Caki2 (cell line): ENCODE measurements around the gene EPHB2. TPM values are rescaled to one million over a fixed set of nuclear protein-coding genes. Genes with fewer than 3 reads are reported as not detected.
"Not testable (repeated sequence)": the region's sequence is repeated elsewhere in the genome, so short reads cannot be mapped to it uniquely, and the experiment has no call there.

ENCODE experiments used
- DNase-seq: peaks from one replicate; pipeline ENCODE4 v3.0.0-alpha.2; 2015; ENCODE audit warnings: low read depth
- in situ Hi-C: cut with HindIII; loops from 2 replicates; pipeline ENCODE4 v1.10.0; 2016; ENCODE audit warnings: low sequenced_read_pairs, low pct_unique_long_range_greater_than_20kb, mixed read lengths
- total RNA-seq: library from RNA; depleted of rRNA; stranded (reverse); fragments of >200 nt; shearing (Covaris generic); gene quantifications from 2 replicates; pipeline ENCODE4 v1.2.3, GENCODE V29; 2014; ENCODE audit warnings: low replicate concordance

EPHB2 gene
- total RNA-seq, 1 experiment from 2014 or later, result 14.5 TPM

DNA sequence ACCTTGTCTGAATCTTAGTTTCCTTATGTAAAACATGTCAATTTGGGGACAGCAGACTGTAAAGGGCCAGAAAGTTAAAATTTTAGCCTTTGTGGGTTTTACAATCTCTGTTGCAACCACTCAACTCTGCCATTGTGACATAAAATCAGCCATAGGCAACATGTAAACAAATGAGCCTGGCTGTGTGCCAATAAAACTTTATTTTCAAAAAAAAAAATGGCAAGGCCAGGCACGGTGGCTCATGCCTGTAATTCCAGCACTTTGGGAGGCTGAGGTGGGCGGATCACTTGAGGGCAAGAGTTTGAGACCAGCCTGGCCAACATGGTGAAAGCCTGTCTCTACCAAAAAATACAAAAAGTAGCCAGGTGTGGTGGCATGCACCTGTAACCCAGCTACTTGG is 123.8 kb downstream of the EPHB2 start:
- DNase-seq, in situ Hi-C loops: not testable (repeated sequence)

DNA sequence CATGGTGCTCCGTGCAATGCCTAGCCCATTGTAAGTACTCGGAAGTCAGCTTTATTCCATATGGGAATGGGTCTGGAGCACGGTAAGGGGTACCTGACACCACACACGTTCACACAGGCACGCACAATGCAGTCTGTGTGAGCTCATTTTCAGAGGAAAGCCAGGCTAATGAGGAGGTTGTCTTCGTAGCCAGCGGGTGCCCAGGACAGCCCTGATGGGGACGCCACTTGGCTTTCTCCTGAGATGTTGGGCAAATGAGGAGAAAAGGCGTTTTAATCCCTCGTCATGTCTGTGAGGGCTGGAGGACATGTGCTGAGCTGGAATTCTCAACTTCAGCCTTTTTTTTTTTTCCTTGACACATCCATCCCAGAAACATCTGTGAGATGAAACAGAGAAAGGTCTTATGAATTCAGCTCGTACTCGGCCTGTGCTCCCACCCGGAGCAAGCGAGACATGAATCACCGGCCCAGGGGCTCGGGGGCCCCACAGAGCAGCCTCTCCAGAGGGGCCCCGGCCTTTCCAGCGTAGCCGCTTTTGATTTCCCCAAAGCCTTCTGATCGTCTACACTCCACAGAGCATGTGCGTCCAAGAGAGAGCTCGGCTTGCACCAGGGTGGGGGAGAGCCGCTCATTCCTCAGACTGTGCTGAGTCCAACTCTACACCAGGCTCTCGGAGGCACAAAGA is 125.1 kb downstream of the EPHB2 start:
- in situ Hi-C loops, result no loop called here
- no peak for DNase-seq

DNA sequence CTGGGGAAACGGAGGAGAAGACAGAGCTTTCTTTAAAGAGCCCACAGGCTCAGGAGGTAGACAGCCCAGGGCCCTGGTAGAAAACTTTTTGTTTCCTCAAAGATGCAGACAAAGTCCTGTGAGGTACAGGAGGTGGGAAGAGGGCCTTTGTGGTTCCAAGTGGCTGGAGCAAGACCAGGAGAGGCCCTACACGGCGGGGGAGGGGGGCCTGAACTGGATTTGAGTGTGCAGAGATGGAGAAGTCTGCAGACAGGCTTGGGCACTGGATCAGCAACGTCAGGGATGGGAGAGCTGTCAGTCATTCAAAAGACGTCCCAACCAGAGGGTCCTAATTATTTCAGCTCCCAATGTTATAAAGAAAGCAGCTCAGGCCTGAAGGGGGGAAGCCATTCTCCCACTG is 126.2 kb downstream of the EPHB2 start:
- in situ Hi-C loops, result no loop called here
- no peak for DNase-seq

GRCh38 chr1:22837332-22837731 is 126.7 kb downstream of the EPHB2 start:
- DNase-seq, result no peak
- in situ Hi-C loops, result no loop called here

DNA sequence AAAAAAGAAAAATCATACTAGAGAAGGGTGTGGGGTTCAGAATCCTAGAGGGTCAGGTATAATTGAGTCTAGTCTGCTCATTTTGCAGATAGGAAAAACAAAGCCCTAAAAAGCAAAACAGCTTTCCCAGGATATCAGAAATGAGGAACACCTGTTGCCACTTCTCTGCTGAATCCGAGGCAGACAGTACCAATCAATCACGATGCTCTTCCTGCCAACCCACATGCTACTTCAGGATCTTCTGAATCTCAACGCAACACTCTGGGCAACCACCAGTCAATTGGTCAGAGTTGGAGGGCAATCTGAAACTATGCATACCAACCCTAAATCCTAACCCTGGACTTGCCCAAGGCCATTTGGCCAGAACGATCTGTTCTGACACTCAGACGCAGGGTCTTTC is 128.3 kb downstream of the EPHB2 start:
- no peak for DNase-seq
- in situ Hi-C loops, result no loop called here

GRCh38 chr1:22839806-22840205 is 129.2 kb downstream of the EPHB2 start:
- DNase-seq, result no peak
- in situ Hi-C loops, result no loop called here

DNA sequence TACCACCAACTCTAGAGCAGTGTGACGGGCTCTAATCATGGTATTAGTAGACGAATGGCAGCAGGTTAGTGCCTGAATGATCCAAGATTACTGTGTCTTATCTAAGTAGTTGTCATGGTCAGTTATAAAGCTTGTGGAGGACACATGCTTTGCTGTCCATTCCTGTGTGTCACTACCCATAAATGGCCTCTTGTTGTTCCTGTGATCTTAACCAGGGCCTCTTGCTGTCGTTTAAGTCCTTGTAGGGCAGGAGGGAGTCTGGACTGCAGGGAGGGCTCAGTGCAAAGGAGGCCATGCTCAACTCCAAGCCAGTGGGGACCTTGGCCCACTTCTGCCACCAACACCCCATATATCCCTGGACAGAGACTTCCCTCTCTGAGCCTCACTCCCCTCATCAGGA is 130.5 kb downstream of the EPHB2 start:
- in situ Hi-C loops, result no loop called here
- DNase-seq, result no peak

DNA sequence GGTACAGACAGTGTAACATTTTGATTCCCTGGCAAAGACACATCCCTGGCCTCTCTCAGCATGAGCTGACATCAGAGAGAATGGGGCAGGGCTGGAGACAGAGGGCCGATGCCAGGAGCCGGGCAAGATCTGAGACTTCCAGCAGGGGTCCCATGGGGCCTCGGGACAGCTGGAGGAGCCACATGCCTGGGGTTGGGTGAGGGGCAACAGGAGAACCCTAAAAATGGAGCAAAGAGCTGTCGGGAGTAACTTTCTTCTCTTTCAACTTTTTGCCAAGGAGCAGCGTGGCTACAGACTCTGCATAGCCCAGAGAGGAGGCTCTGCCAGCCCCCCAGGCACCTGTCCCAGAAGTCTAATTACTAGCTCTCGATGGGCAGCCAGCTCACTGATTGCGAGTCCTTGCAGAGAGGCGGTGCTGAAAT is 131.2 kb downstream of the EPHB2 start:
- in situ Hi-C loops, result no loop called here
- no peak for DNase-seq

- DNase-seq, in situ Hi-C loops: not testable (repeated sequence)
Observed at GRCh38 chr1:22843441-22844183, 133.0 kb downstream of the EPHB2 start.

DNA sequence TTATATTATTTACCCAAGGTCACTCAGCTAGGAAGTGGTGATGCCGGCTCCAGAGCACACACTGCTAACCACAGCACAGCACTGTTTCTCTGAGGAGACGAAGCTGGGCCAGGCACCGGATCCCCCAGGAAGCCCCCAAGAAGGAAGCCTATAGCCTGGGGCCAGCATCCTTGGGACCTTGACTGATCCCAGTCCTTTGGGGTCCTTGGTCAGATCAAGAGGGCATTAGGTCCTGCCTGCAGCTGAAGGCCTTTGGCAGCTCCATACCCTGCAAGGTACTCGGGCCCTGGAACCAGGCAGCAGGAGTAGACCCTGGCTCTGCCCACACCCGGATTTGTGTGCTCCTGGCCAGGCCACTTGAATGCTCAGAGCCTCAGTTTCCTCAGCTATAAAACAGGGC is 134.0 kb downstream of the EPHB2 start:
- in situ Hi-C loops, result no loop called here
- no peak for DNase-seq

DNA sequence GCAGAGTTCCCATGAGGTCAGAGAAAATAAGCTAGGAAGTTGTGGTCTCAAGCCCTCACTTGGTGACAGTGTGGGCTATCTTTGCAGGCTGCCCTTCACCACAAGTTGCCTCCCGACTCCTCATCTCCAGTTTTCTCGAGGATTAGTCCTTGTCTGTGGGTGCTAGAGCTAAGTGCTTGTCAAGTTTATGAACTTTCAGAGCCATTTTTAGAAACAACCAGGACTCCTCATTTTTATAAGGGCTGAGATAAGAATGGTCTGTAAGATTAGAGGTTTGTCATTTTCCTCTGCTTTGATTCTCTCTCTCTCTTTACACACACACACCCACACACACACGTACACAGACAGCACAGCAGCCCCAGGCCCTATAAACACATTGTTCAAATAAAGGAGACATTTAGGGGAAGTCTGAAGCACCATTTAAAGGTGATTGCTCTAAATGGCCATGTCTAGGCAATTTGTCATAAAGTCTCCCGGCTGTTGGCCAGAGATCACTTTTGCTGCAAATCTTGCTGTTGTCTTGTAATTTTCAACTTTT is 134.8 kb downstream of the EPHB2 start:
- in situ Hi-C loops, result no loop called here
- no peak for DNase-seq

- in situ Hi-C loops, result no loop called here
- DNase-seq, result no peak
Observed at GRCh38 chr1:22846458-22846857, 135.8 kb downstream of the EPHB2 start.

GRCh38 chr1:22847249-22847648 is 136.6 kb downstream of the EPHB2 start:
- in situ Hi-C loops, result no loop called here
- no peak for DNase-seq

- in situ Hi-C loops, result no loop called here
- DNase-seq, result no peak
Observed at GRCh38 chr1:22847709-22848108, 137.1 kb downstream of the EPHB2 start.

DNA sequence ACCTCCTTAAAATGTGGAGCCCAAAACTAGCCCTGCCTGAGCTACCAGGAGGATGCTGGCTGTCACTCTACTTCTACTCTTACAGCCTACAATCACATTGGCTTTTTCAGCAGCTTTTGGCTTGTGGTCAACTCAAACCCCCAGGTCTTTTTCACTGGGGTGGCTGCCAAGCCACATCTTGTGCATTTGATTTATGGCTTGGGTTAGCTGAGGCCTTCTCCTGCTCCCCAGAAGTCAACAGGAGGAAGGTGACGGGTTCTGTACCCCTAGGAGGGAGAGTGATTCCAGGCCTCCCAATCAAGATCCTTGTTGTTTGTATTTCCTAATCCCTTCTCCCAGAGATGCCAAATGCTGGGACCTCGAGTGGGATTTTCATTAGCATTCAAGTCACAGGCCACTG is 137.8 kb downstream of the EPHB2 start:
- in situ Hi-C loops, result no loop called here
- DNase-seq, result no peak

- no peak for DNase-seq
- in situ Hi-C loops, result no loop called here
Observed at GRCh38 chr1:22849770-22850169, 139.1 kb downstream of the EPHB2 start.

GRCh38 chr1:22850281-22850680 is 139.6 kb downstream of the EPHB2 start:
- DNase-seq, result no peak
- in situ Hi-C loops, result no loop called here

DNA sequence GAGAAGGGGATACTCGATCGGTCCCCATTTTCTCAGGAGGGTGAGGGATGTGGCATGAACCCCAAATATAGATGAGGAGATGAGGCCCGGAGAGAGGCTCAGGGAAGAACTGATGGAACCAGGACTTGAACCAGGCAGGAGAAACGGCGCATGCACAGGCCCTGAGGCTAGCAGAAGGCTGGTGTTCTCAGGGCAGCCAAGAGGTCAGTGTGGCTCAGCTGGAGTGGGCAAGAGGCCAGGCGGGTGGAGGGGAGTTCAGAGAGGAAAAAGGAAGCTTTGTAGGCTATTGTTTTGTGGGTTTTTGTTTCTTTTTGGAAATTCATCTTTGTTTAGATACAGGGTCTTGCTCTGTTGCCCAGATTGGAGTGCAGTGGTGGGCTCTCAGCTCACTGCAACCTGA is 140.0 kb downstream of the EPHB2 start:
- in situ Hi-C loops, result no loop called here
- DNase-seq, result no peak

DNA sequence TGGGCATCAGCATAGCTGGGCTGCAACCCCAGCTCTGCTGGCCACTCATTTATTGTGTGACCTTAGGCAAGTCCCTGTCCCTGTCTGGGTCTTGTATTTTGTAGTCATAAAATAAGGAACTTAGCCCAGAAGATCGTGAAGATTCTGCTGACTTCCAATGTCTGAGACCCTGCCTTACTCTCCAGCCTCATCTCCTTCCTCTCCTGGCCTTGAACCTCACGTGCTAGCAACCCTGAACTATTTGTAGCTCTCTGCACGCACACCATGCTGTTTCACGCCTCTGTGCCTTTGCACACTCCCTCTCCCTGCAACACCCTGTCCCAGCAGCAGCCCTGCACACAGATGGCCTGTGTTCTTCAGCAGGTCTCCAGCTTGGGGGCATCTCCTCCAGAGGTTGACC is 140.9 kb downstream of the EPHB2 start:
- no peak for DNase-seq
- in situ Hi-C loops, result no loop called here
